Duodenal mucosa (tissue), 2 donors: Measurements from ENCODE around the gene ADAM15.
A peak's percentile ranks its signal among the peaks of the same experiment; 100 is the strongest.

Experiments used
- H3K27ac ChIP-seq: one replicate; pipeline ENCODE4 v1.7.0; 2013; ENCODE audit warnings: low read depth, low read length
- H3K27me3 ChIP-seq, 2 donors: one replicate each; pipeline ENCODE4 v1.7.0; 2013; ENCODE audit warnings: low read length in 2 of 2, control low read depth in 1 of 2; ENCODE audit not compliant: insufficient read depth in 2 of 2, control insufficient read depth in 1 of 2
- H3K36me3 ChIP-seq, 2 donors: one replicate each; pipeline ENCODE4 v1.7.0; 2013; ENCODE audit warnings: low read length in 2 of 2, control low read depth in 1 of 2; ENCODE audit not compliant: insufficient read depth in 2 of 2, control insufficient read depth in 1 of 2
- H3K4me1 ChIP-seq, 2 donors: one replicate each; pipeline ENCODE4 v1.7.0; 2013; ENCODE audit warnings: low read length in 2 of 2, control low read depth in 1 of 2; ENCODE audit not compliant: insufficient read depth in 2 of 2, control insufficient read depth in 1 of 2
- H3K4me3 ChIP-seq, 2 donors: one replicate each; pipeline ENCODE4 v1.7.0; 2013; ENCODE audit warnings: low read length in 2 of 2, low read depth in 1 of 2
- H3K9ac ChIP-seq, 2 donors: one replicate each; pipeline ENCODE4 v1.7.0; 2013; ENCODE audit warnings: low read length in 2 of 2, low read depth in 1 of 2
- H3K9me3 ChIP-seq, 2 donors: one replicate each; pipeline ENCODE4 v1.7.0; 2013; ENCODE audit warnings: low read length in 2 of 2, control low read depth in 1 of 2; ENCODE audit not compliant: control insufficient read depth in 1 of 2

The ADAM15 gene

GRCh38 chr1:155017946-155018316, 33.2 kb upstream of the ADAM15 start:
- peak overlapping the region; percentile 82 for H3K27ac ChIP-seq
- no peaks in the 10 kb centered on the region for H3K27me3 ChIP-seq
- peak overlapping the region; percentile 58 to 60 for H3K4me3 ChIP-seq
- peaks cover 52 to 58% of the 10 kb centered on the region in 2 donors for H3K4me1 ChIP-seq
- H3K9me3 ChIP-seq, result no peaks in the 10 kb centered on the region
- H3K9ac ChIP-seq, result peak overlapping the region; percentile 36 to 79
- peaks cover 39 to 40% of the 10 kb centered on the region in 2 donors for H3K36me3 ChIP-seq

GRCh38 chr1:155018617-155019348, 32.3 kb upstream of the ADAM15 start:
- H3K9ac ChIP-seq, result no peak overlapping the region
- H3K4me1 ChIP-seq, result peaks cover 51 to 54% of the 10 kb centered on the region in 2 donors
- no peaks in the 10 kb centered on the region for H3K9me3 ChIP-seq
- no peaks in the 10 kb centered on the region for H3K27me3 ChIP-seq
- no peak overlapping the region for H3K4me3 ChIP-seq
- no peak overlapping the region for H3K27ac ChIP-seq
- peaks cover 35 to 39% of the 10 kb centered on the region in 2 donors for H3K36me3 ChIP-seq

- peaks cover 27 to 31% of the 10 kb centered on the region in 2 donors for H3K36me3 ChIP-seq
- H3K27me3 ChIP-seq, result no peaks in the 10 kb centered on the region
- H3K9me3 ChIP-seq, result no peaks in the 10 kb centered on the region
- no peak overlapping the region for H3K9ac ChIP-seq
- no peak overlapping the region for H3K27ac ChIP-seq
- peaks cover 42 to 46% of the 10 kb centered on the region in 2 donors for H3K4me1 ChIP-seq
- no peak overlapping the region for H3K4me3 ChIP-seq
These were observed 31.5 kb upstream of the ADAM15 start for GRCh38 chr1:155019377-155020245.

GRCh38 chr1:155022136-155022926, 28.8 kb upstream of the ADAM15 start:
- no peak overlapping the region for H3K9ac ChIP-seq
- peaks cover 9 to 10% of the 10 kb centered on the region in 2 donors for H3K36me3 ChIP-seq
- no peaks in the 10 kb centered on the region for H3K9me3 ChIP-seq
- H3K4me1 ChIP-seq, result peaks cover 17 to 24% of the 10 kb centered on the region in 2 donors
- no peak overlapping the region for H3K27ac ChIP-seq
- no peaks in the 10 kb centered on the region for H3K27me3 ChIP-seq
- H3K4me3 ChIP-seq, result no peak overlapping the region

GRCh38 chr1:155022927-155023236, 28.2 kb upstream of the ADAM15 start:
- Histone ChIP-seq H3K9ac (no peak overlapping the region), H3K4me3 (no peak overlapping the region), H3K36me3 (peaks cover 9 to 10% of the 10 kb centered on the region in 2 donors)

GRCh38 chr1:155023627-155024026, 27.5 kb upstream of the ADAM15 start:
- no peaks in the 10 kb centered on the region for H3K9me3 ChIP-seq
- no peak overlapping the region for H3K27ac ChIP-seq
- no peak overlapping the region for H3K9ac ChIP-seq
- no peaks in the 10 kb centered on the region for H3K27me3 ChIP-seq
- peaks cover 6 to 7% of the 10 kb centered on the region in 2 donors for H3K36me3 ChIP-seq
- peaks cover 10 to 13% of the 10 kb centered on the region in 2 donors for H3K4me1 ChIP-seq
- no peak overlapping the region for H3K4me3 ChIP-seq

More at GRCh38 chr1:155022927-155023236, 28.2 kb upstream of the ADAM15 start:
- Histone ChIP-seq H3K4me1 (peaks cover 13 to 20% of the 10 kb centered on the region in 2 donors), H3K27me3 (no peaks in the 10 kb centered on the region), H3K9me3 (no peaks in the 10 kb centered on the region), H3K27ac (no peak overlapping the region)

- Histone ChIP-seq H3K36me3 (peaks cover 0 to under 1% of the 10 kb centered on the region in 2 donors), H3K9ac (no peak overlapping the region), H3K27me3 (no peaks in the 10 kb centered on the region), H3K4me3 (no peak overlapping the region), H3K4me1 (peaks cover 7 to 10% of the 10 kb centered on the region in 2 donors), H3K9me3 (no peaks in the 10 kb centered on the region), H3K27ac (no peak overlapping the region)
These were observed 26.8 kb upstream of the ADAM15 start for GRCh38 chr1:155024315-155024714.

GRCh38 chr1:155026154-155026553, 25.0 kb upstream of the ADAM15 start:
- Histone ChIP-seq H3K27me3 (no peaks in the 10 kb centered on the region), H3K4me3 (no peak overlapping the region), H3K27ac (no peak overlapping the region), H3K9me3 (no peaks in the 10 kb centered on the region), H3K4me1 (peaks cover 7 to 10% of the 10 kb centered on the region in 2 donors), H3K9ac (no peak overlapping the region), H3K36me3 (no peaks in the 10 kb centered on the region)

- Histone ChIP-seq H3K27ac (no peak overlapping the region), H3K4me1 (peaks cover 7 to 10% of the 10 kb centered on the region in 2 donors), H3K9ac (no peak overlapping the region), H3K36me3 (no peaks in the 10 kb centered on the region), H3K4me3 (no peak overlapping the region), H3K9me3 (no peaks in the 10 kb centered on the region), H3K27me3 (no peaks in the 10 kb centered on the region)
These were observed 24.5 kb upstream of the ADAM15 start for GRCh38 chr1:155026588-155026987.
